Activated CD4-positive, alpha-beta memory T cell treated with anti-CD3 and anti-CD28 coated beads, Interleukin-2, amount 10 ng/mL, durations not matched to agents 7 days and 5 days (primary cell): ENCODE results near the gene GABBR2. TPM values are rescaled to one million over a fixed set of nuclear protein-coding genes. Genes with fewer than 3 reads are reported as not detected.

Experiments used
- CTCF ChIA-PET: fragments of 350-600 bp; sonication (Branson Sonifier 250); formaldehyde crosslinking; loops from one replicate; lab custom pipeline; 2021; ENCODE audit warnings: antibody characterized with exemption, inconsistent platforms; lab: Charles Lee
- POLR2A ChIA-PET: fragments of 350-600 bp; sonication (Branson Sonifier 250); formaldehyde crosslinking; loops from one replicate; lab custom pipeline; 2021; ENCODE audit warnings: antibody characterized with exemption; lab: Charles Lee
- DNase-seq: peaks from one replicate; pipeline ENCODE4 v3.0.0-alpha.2; 2020
- H3K27ac Mint-ChIP-seq: one replicate; pipeline ENCODE4 v1.8.0; 2021; ENCODE audit warnings: mild to moderate bottlenecking, mixed read lengths
- H3K27me3 Mint-ChIP-seq: one replicate; pipeline ENCODE4 v1.8.0; 2021; ENCODE audit warnings: mixed read lengths
- H3K36me3 Mint-ChIP-seq: one replicate; pipeline ENCODE4 v1.8.0; 2021; ENCODE audit warnings: low read depth, mixed read lengths
- H3K4me1 Mint-ChIP-seq: one replicate; pipeline ENCODE4 v1.8.0; 2021; ENCODE audit warnings: mixed read lengths
- H3K4me3 Mint-ChIP-seq: one replicate; pipeline ENCODE4 v1.8.0; 2021; ENCODE audit warnings: mild to moderate bottlenecking, mixed read lengths
- H3K9me3 Mint-ChIP-seq: one replicate; pipeline ENCODE4 v1.8.0; 2021; ENCODE audit warnings: mixed read lengths
- total RNA-seq, 2 experiments: library from RNA; stranded (reverse); gene quantifications; one replicate each; pipeline ENCODE4 v1.2.3, GENCODE V29; 2021

GABBR2 gene
- total RNA-seq, 2 experiments from 2014 or later = not detected

DNA sequence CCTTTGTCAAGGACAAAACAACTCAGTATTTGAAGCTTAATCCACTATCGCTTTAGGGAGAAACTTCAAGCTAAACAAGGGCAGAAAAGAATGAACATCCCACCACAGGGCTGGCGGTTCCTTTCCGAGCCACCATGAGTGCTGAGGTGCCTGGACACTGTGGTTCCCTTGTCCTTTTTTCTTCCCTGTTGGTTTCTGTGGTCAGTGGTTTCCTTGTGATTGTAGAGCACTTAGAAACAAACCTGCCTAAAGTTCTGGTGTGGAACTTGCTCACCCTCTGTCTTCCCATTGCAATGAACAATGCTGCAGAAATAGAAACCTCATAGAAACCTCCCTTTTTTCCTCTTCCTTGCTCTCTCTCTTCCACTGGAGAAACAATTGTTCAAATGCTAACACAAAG lies 373.9 kb downstream of the GABBR2 start:
- DNase-seq = no peak
- Mint-ChIP-seq H3K4me1 (no peaks in the 10 kb centered on the region), H3K27me3 (peaks cover 28% of the 10 kb centered on the region), H3K36me3 (no peaks in the 10 kb centered on the region), H3K27ac (no peak overlapping the region), H3K4me3 (no peak overlapping the region), H3K9me3 (no peaks in the 10 kb centered on the region)
- POLR2A ChIA-PET = no interaction called here
- CTCF ChIA-PET = no interaction called here

DNA sequence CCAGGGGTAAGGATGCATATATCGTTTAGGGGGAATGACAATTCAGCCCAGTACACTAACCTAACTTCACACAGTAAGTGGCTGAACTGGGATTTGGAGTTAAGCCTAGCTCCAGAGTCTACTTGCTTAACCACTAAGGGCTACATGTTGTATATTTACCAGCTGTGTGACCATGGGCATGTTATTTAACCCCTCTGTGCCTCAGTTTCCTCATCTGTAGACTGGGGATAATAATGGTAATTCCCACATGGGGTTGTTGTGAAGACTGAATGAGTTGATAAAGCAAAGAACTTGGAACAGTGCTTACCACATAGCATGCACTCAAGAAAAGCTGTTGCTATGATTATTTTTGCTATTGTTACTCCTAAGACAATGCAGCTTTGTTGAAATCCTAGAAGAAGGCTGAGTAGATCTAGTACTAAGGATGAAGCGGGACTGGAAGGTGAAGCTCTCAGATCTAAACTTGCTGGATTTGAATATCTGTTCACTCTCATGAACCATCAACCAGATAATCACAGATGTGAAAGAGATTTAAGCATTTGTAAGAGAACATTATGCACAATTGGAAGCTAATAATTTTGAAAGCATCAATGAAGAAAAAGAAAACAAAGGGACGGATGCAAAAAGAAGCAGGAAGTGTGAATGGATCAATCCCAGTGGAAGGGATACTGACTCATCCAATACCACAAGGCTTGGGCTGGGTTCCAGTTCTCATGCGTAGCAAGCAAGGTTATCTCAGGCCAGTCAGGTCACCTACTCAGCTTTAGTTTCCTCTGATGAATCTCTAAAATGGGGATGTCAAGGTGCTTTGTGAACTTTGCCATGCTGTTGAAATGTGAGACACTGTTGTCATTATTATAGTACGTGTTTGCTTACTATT lies 374.8 kb downstream of the GABBR2 start:
- Mint-ChIP-seq H3K4me1 (no peaks in the 10 kb centered on the region), H3K9me3 (no peaks in the 10 kb centered on the region), H3K27ac (no peak overlapping the region), H3K4me3 (no peak overlapping the region), H3K27me3 (peaks cover 28% of the 10 kb centered on the region), H3K36me3 (no peaks in the 10 kb centered on the region)
- ChIA-PET CTCF (no interaction called here), POLR2A (no interaction called here)
- DNase-seq = no peak

DNA sequence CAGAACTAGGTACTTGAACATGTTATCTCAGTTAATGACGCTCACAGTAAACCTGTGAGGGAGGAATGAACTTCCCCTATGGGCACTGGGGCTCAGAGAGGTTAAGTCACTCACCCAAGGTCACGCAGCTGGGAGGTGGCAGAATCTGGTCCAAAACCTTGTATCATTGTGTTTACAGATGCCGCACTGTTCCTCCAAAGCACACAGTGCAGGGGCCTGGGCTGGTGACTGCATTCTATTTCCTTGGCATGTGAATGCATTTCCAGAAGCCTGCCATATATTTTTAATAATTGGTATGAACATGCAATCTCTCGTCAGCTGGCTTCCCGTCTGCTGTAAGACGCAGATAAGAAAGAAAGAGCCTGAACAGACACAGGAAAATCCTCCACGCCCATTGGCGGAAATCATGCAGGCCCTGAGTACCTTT lies 376.3 kb downstream of the GABBR2 start:
- H3K9me3 Mint-ChIP-seq = no peaks in the 10 kb centered on the region
- DNase-seq = no peak
- peaks cover 21% of the 10 kb centered on the region for H3K27me3 Mint-ChIP-seq
- H3K4me3 Mint-ChIP-seq = no peak overlapping the region
- no peak overlapping the region for H3K27ac Mint-ChIP-seq
- no peaks in the 10 kb centered on the region for H3K36me3 Mint-ChIP-seq
- ChIA-PET CTCF (interaction anchor here (1.3 kb wide), 1 partner anchor 17 kb away, joined by 3 read pairs; no protein-coding TSS in a partner anchor), POLR2A (no interaction called here)
- no peaks in the 10 kb centered on the region for H3K4me1 Mint-ChIP-seq

DNA sequence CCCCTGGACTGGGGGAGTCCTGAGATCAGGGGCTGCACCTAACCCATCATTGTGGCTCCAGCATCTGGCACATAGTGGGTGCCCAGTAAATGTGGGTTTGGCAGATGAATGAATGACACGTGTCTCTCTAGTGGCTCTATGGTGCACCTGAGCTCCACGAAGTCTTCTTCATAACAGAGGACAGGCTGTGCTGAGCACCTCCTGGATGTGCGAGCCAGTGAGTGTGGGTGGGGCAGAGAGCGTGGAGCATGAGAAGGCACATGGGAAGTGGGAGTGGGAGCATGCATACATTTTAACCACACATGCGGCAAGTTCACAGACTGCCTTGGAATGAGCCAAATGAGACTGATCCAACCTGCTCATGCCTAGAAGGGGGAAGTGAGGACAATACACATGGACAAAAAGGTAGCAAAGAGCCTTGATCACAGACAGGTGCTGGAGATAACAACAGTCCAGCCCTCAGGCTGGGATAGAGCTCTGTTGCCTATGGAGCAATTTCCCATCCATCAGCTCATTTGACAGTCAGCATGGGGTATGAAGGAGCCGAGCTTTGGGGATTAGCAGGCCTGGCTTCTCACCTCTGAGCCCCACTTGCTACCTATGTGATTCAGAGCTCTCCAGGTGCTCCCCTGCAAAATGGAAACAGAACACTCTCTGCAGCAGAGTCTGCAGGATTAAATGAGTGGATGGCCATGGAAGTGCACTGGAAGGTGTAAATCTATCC lies 377.0 kb downstream of the GABBR2 start:
- CTCF ChIA-PET = interaction anchor here (0.7 to 1.3 kb wide), 2 partner anchors 15 to 16 kb away, joined by 3 read pairs; no protein-coding TSS in a partner anchor
- DNase-seq = no peak
- POLR2A ChIA-PET = no interaction called here
- Mint-ChIP-seq H3K27me3 (peaks cover 19% of the 10 kb centered on the region), H3K27ac (no peak overlapping the region), H3K4me1 (no peaks in the 10 kb centered on the region), H3K36me3 (no peaks in the 10 kb centered on the region), H3K9me3 (no peaks in the 10 kb centered on the region), H3K4me3 (no peak overlapping the region)

DNA sequence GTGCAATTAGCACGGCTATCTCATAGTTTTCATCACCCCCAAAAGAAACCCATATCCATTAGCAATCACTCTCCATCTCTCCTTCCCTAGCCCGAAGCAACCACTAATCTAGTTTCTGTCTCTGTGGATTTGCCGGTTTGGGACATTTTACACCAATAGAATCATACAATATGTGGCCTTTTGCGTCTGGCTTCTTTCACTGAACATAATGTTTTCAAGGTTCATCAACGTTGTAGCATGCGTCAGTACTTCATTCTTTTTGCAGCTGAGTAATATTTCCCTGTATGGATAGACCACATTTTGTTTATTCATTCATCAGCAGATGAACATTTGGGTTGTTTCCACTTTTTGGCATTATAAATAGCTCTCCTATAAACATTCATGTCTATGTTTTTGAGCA lies 377.9 kb downstream of the GABBR2 start:
- POLR2A ChIA-PET = no interaction called here
- no peaks in the 10 kb centered on the region for H3K4me1 Mint-ChIP-seq
- no peaks in the 10 kb centered on the region for H3K9me3 Mint-ChIP-seq
- H3K27ac Mint-ChIP-seq = no peak overlapping the region
- H3K4me3 Mint-ChIP-seq = no peak overlapping the region
- no peak for DNase-seq
- H3K36me3 Mint-ChIP-seq = no peaks in the 10 kb centered on the region
- H3K27me3 Mint-ChIP-seq = peaks cover 16% of the 10 kb centered on the region
- CTCF ChIA-PET = interaction anchor here (0.7 to 1.3 kb wide), 2 partner anchors 14 to 15 kb away, joined by 3 read pairs; no protein-coding TSS in a partner anchor

DNA sequence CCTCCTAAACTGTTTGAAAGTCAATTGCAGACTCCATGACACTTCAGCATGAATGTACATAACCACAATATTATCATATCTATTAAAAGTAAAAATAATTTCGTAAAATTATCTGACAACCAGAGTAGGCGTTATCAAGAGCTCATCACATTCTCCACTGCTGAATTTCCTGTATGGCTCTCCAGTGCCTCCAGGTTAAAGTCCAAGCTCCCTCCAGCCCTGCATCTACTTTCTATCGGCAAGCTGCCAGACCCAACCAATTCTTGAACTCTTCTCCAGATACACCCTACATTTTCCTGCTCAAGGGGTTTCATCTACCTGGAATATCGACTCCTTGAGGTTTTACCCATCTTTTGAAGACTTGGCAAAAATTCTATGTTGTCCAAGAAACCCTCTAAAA lies 378.8 kb downstream of the GABBR2 start:
- ChIA-PET CTCF (no interaction called here), POLR2A (no interaction called here)
- Mint-ChIP-seq H3K27ac (no peak overlapping the region), H3K4me1 (peaks cover 1% of the 10 kb centered on the region), H3K27me3 (peaks cover 13% of the 10 kb centered on the region), H3K4me3 (no peak overlapping the region), H3K9me3 (no peaks in the 10 kb centered on the region), H3K36me3 (no peaks in the 10 kb centered on the region)
- DNase-seq = no peak

DNA sequence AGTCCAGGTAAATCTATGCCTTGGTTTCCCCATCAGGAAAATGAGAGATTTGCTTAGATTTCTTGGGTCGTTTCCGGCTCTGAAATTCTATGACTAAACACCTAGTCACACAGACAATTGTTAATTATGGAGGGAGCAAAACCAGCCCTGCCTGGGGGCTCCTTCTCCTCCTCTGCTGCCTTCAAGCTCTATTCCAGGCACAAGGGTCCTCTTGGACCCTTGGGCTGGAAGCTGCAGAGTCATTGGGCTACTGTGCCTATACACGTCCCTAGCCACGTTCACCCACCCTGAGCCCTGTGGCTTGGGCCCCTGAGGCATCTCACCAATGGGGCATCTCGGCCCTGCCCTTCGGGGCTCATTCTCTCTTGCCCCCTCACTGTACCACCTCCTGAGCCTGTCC lies 379.5 kb downstream of the GABBR2 start:
- ChIA-PET CTCF (no interaction called here), POLR2A (interaction anchor here (0.7 kb wide), 1 partner anchor 73 kb away, joined by 3 read pairs; no protein-coding TSS in a partner anchor)
- DNase-seq = no peak
- peaks cover 7% of the 10 kb centered on the region for H3K4me1 Mint-ChIP-seq
- H3K4me3 Mint-ChIP-seq = no peak overlapping the region
- H3K27me3 Mint-ChIP-seq = peaks cover 13% of the 10 kb centered on the region
- H3K36me3 Mint-ChIP-seq = no peaks in the 10 kb centered on the region
- no peak overlapping the region for H3K27ac Mint-ChIP-seq
- no peaks in the 10 kb centered on the region for H3K9me3 Mint-ChIP-seq

DNA sequence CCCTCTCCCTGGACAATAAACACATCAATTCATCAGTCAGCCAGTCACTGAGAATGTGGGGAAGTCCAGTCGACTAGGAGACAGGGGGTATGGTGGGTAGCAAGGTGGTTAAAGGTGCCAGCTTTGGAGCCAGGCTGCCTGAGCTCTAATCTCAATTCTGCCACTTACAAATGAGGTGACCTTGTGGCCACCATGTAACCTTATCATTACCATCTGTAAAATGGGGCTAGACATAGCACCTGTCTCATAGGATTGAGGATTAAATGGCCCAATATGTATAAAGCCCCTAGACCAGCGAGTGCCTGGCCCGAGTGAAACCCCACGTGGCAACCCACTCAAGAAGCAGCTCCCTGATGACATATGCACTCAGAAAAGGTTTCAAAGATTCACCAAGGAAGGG lies 380.0 kb downstream of the GABBR2 start:
- Mint-ChIP-seq H3K27ac (no peak overlapping the region), H3K4me3 (no peak overlapping the region), H3K9me3 (no peaks in the 10 kb centered on the region), H3K27me3 (peaks cover 9% of the 10 kb centered on the region), H3K36me3 (no peaks in the 10 kb centered on the region), H3K4me1 (peaks cover 11% of the 10 kb centered on the region)
- CTCF ChIA-PET = no interaction called here
- POLR2A ChIA-PET = interaction anchor here (0.7 kb wide), 1 partner anchor 72 kb away, joined by 3 read pairs; no protein-coding TSS in a partner anchor
- DNase-seq = no peak

DNA sequence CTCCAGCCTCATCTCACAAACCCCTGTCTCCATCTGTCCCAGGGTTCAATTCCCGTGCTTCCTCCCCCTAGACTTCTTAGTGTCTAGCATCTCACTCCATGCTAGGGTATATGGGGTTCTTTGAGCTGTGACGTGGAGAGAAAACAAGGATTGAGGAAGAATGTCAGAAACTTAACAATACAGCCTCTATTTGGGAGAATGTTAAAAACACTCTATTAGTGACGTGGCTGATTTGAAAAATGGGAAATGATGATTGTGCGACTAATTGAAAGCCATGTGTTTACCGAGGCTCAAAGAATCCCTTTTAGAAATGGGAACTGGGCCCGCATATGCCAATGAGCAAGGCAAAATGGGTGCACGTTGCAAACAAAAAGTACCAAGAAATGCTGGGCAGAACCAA lies 380.6 kb downstream of the GABBR2 start:
- DNase-seq = no peak
- Mint-ChIP-seq H3K27me3 (peaks cover 9% of the 10 kb centered on the region), H3K36me3 (no peaks in the 10 kb centered on the region), H3K27ac (no peak overlapping the region), H3K4me3 (no peak overlapping the region), H3K4me1 (peaks cover 14% of the 10 kb centered on the region), H3K9me3 (no peaks in the 10 kb centered on the region)
- ChIA-PET CTCF (no interaction called here), POLR2A (no interaction called here)

DNA sequence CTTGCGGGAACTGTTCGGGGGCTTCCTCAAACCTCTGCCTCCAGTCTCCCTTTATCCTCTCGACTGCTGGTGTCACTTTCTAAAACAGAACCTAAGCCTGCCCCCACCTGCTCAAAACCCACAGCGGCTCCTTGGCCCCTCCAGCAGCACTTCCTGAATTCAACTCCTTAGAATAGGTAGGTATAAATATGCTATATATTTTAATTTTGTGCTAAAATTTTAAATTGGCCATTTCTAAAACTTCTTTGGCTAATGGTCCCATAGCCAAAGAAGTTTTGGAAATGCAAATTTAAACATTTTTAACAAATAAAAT lies 381.5 kb downstream of the GABBR2 start:
- ChIA-PET POLR2A (no interaction called here), CTCF (no interaction called here)
- Mint-ChIP-seq H3K27ac (no peak overlapping the region), H3K4me1 (peaks cover 16% of the 10 kb centered on the region), H3K27me3 (peaks cover 9% of the 10 kb centered on the region), H3K9me3 (no peaks in the 10 kb centered on the region), H3K36me3 (no peaks in the 10 kb centered on the region), H3K4me3 (no peak overlapping the region)
- DNase-seq = no peak

DNA sequence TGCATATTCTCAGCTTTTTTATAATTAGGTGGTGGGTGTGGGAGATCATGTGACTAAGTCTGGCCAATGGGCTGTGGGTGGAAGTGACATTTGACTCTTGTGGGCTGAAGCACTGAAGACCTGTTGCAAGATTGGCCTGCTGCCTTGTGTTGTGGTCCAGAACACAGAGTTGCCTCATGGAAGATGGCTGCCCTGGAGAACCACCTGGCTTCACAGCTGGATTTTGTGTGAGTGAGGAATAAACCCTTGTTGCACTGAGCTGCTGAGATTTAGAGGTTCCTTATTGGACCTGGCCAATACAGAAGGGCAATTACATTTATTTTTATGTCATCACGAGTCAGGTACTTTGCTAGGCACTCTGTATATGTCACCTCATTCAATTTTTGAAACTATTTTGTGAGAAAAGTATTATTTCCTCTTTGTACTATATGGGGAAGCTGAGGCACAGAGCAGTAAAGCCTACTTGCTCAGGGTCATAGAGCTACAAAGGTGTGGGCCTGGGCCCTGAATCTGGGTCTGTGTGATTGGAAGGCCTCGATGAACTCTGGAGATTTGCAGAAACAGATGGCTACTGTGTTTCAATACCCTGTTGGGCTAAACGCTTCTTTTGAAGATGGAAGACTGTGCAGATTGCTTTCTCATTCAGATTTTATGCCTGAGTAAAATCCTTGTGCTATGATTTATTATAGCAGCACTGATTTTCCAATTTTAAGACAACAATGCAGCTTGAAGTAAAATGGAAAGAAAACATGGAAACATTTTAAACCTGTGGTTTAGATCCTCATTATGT lies 382.1 kb downstream of the GABBR2 start:
- no peaks in the 10 kb centered on the region for H3K36me3 Mint-ChIP-seq
- no peak overlapping the region for H3K4me3 Mint-ChIP-seq
- no peak for DNase-seq
- H3K27ac Mint-ChIP-seq = no peak overlapping the region
- peaks cover 16% of the 10 kb centered on the region for H3K4me1 Mint-ChIP-seq
- POLR2A ChIA-PET = no interaction called here
- H3K27me3 Mint-ChIP-seq = peaks cover 9% of the 10 kb centered on the region
- CTCF ChIA-PET = no interaction called here
- no peaks in the 10 kb centered on the region for H3K9me3 Mint-ChIP-seq

DNA sequence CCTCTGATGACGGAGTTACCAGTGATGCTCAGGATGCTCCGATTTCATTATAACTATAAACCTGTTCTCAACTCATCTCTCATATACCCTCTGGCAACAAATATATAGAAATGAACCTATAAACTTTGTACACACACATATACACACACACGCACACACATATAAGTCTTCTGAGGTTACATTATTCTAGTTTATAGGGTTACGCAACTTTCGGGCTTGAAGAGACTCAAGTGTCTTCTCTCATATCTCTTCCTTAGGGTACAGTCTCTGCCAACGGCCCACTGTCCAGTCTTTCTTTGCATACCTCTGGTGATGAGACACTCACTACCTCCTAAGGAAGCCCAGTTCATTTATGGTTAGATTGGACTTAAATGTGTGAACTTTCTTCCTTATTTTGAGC lies 383.9 kb downstream of the GABBR2 start:
- no peak overlapping the region for H3K4me3 Mint-ChIP-seq
- no peaks in the 10 kb centered on the region for H3K9me3 Mint-ChIP-seq
- H3K4me1 Mint-ChIP-seq = peaks cover 16% of the 10 kb centered on the region
- H3K27me3 Mint-ChIP-seq = peaks cover 4% of the 10 kb centered on the region
- no peak overlapping the region for H3K27ac Mint-ChIP-seq
- no peak for DNase-seq
- H3K36me3 Mint-ChIP-seq = no peaks in the 10 kb centered on the region
- CTCF ChIA-PET = no interaction called here
- POLR2A ChIA-PET = no interaction called here

DNA sequence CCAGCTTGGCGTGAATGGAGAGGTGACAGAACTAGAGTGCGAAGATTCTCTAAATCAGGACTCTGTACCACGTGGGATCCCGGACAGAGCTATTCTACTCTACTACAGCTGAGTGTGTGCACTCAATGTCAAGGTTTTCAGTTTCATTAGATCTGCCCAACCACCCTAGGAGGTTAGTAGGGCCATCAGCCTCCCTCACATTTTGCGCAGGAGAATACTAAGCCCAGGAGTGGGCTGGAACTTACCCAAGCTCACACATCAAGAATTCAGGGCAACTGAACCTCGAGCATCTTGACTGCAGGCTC lies 385.0 kb downstream of the GABBR2 start:
- no peak for DNase-seq
- Mint-ChIP-seq H3K4me3 (no peak overlapping the region), H3K36me3 (no peaks in the 10 kb centered on the region), H3K4me1 (peaks cover 16% of the 10 kb centered on the region), H3K27ac (no peak overlapping the region), H3K9me3 (no peaks in the 10 kb centered on the region), H3K27me3 (no peaks in the 10 kb centered on the region)
- ChIA-PET POLR2A (no interaction called here), CTCF (no interaction called here)
